NCI-H2029 treated with DMSO at 0.1 percent for 48 hours (cell line): ENCODE data around the gene HECTD4.
A peak's percentile ranks its signal among the peaks of the same experiment; 100 is the strongest.

Source experiments
- DNase-seq: peaks from one replicate; lab custom pipeline; 2025; lab: John Stamatoyannopoulos, UW

The HECTD4 gene

GRCh38 chr12:112207397-112207924 lies 174.8 kb downstream of the HECTD4 start:
- no peak for DNase-seq

- DNase-seq, result no peak
Measured at GRCh38 chr12:112206944-112207343, 175.3 kb downstream of the HECTD4 start.

GRCh38 chr12:112199136-112199535 lies 183.1 kb downstream of the HECTD4 start:
- no peak for DNase-seq

GRCh38 chr12:112198120-112198733 lies 184.0 kb downstream of the HECTD4 start:
- DNase-seq, result no peak

GRCh38 chr12:112196196-112196875 lies 185.9 kb downstream of the HECTD4 start:
- no peak for DNase-seq

GRCh38 chr12:112194601-112195247 lies 187.5 kb downstream of the HECTD4 start:
- DNase-seq, result no peak

GRCh38 chr12:112192475-112192874 lies 189.8 kb downstream of the HECTD4 start:
- DNase-seq, result no peak

GRCh38 chr12:112191840-112192321 lies 190.3 kb downstream of the HECTD4 start:
- no peak for DNase-seq

- no peak for DNase-seq
Measured at GRCh38 chr12:112191201-112191600, 191.0 kb downstream of the HECTD4 start.

- DNase-seq, result peak; percentile 80
Measured at GRCh38 chr12:112190231-112191025, 191.8 kb downstream of the HECTD4 start.

- no peak for DNase-seq
Measured at GRCh38 chr12:112188130-112188830, 194.0 kb downstream of the HECTD4 start.

GRCh38 chr12:112185093-112185923 lies 196.9 kb downstream of the HECTD4 start:
- no peak for DNase-seq

GRCh38 chr12:112184056-112184887 lies 198.0 kb downstream of the HECTD4 start:
- no peak for DNase-seq

GRCh38 chr12:112183141-112184021 lies 198.8 kb downstream of the HECTD4 start:
- DNase-seq, result no peak

GRCh38 chr12:112182499-112182898 lies 199.7 kb downstream of the HECTD4 start:
- peak; percentile 73 for DNase-seq

- DNase-seq, result no peak
Measured at GRCh38 chr12:112180422-112180821, 201.8 kb downstream of the HECTD4 start.

- no peak for DNase-seq
Measured at GRCh38 chr12:112179916-112180315, 202.3 kb downstream of the HECTD4 start.

- no peak for DNase-seq
Measured at GRCh38 chr12:112179341-112179740, 202.9 kb downstream of the HECTD4 start.

- no peak for DNase-seq
Measured at GRCh38 chr12:112178796-112179195, 203.4 kb downstream of the HECTD4 start.
